ENCODE results near the gene AUNIP.

AUNIP gene

DNA sequence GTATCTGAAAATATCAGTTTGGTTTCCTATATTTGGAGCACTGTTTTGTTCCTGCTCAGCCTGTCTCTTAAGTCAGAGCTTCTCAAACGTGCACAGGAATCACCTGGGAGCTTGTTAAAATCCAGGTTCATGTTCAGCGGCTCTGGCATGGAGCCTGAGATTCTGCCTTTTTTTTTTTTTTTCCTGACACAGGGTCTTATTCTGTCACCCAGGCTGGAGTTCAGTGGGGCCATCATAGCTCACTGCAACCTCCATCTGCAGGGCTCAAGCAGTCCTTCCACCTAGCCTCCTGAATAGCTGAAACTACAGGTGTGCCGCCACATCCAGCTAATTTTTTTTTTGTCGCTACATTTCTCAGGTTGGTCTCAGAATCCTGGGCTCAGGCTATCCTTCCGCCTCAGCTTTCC lies 71.5 kb downstream of the AUNIP start:
- no peak for DNase-seq

DNA sequence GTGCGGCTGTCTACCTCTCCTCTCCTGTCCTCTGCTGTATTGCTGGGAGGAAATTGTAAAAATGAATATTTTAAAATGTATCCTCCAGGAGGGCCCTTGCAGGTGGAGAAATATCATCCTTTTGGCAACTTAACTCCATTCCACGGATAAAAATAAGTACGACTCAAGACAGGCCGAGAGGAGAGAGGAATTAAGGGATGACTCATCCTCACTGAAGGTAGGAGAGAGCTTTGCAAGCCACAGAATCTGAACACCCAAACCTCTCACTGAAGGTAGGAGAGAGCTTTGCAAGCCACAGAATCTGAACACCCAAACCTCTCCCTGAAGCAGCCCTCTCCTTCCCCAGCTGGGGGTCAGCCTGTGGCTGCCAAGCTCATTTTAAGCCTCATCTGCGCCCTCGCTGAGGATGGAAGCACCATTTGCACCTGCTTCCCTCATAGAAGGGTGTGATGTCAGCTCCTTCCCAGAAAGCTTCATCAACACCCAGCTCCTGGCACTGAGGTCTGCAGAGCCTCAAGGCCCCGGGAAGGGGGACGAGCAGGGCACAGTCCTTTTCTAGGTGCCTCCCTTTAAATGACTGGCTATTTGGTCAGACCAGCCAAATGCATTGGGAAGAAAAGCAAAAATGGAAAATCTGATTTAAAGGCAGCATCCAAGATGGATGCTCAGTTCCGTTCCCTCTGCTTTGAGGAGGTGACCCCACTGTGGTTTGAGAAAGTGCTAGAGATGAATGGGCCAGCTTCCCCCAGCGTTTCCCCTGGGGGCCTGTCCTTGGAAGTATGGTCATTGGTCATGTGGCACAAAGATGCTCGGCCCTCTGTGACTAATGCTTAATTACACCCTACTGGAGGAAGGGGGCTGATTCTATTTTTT lies 72.1 kb downstream of the AUNIP start:
- DNase-seq = no peak

DNA sequence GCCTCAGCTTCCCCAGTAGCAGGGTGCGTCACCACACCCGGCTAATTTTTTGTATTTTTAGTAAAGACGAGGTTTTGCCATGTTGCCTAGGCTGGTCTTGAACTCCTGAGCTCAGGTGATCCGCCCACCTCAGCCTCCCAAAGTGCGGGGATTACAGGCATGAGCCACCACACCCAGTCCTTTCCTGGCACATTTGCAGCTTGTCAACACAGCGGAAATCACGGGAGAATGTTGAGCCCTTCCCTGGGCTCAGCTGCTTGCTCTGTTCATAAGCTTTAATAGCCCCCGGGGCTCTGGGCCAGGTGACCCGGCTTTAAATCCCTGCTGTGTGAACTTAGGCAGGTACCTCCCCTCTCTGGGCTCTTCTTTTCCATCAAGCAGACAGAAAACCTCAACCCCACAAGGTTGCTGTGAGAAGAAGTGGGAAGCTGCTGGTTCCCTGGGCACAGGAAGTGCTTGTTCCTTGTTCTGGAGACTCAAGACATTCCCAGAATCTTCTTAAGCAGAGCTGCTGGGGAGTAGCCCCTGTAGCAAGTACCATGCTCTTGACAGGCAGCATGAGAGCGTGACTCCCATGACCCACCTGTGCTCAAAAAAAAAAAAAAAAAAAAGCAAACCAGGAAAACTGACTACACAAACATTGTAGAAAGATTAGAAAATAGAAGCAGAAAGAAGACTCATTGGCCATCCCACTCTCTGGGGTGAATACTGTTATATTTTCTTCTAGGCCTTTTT lies 73.8 kb downstream of the AUNIP start:
- DNase-seq = no peak

DNA sequence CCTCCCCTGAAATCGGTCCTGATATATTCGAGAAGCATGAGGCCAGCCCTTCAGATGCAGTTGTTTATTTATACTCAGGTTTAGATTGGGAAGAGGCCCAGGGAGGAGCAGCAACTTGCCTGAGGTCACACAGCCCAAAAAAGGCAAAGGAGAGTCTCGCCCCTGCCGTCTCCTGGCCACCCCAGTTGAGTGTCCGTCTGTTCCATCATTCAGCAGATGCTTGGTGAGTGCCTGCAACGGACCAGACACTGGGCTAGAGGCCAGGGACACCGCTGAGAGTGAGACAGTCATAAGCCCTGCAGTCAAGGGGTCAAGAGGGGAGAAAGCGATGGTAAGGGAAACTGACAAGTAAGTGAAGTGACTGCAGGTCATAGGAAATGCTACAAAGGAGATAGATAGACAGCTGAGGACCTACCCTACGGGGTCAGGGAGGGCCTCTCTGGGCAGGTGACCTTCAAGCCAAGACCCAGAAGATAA lies 74.6 kb downstream of the AUNIP start:
- no peak for DNase-seq

All from femur (tissue), 1 donor.